Tibial nerve (tissue), 4 donors: ENCODE data around the gene NTSR1.

Source experiments
- CTCF ChIP-seq, 5 experiments: fragments of 200-600 bp in 3 of 5; fragments of 450-650 bp in 2 of 5; sonication (generic) in 3 of 5; IDR thresholded peaks; one replicate each; pipeline ENCODE4 v1.5.1; 2016 to 2019; ENCODE audit warnings: antibody characterized with exemption in 5 of 5, mild to moderate bottlenecking in 3 of 5, moderate library complexity in 2 of 5
- EP300 ChIP-seq, 2 donors: sonication (generic); formaldehyde crosslinking; IDR thresholded peaks; one replicate each; pipeline ENCODE4 v1.6.1; 2017; ENCODE audit warnings: antibody characterized with exemption in 2 of 2, mild to moderate bottlenecking in 1 of 2
- POLR2A ChIP-seq, 2 donors: fragments of 450-650 bp; IDR thresholded peaks; one replicate each; pipeline ENCODE4 v1.6.1; 2017; ENCODE audit warnings: antibody characterized with exemption in 2 of 2, mild to moderate bottlenecking in 2 of 2, moderate library complexity in 2 of 2

- TF ChIP-seq POLR2A (IDR thresholded peaks at IDR 0.05) (no peak), CTCF (IDR thresholded peaks at IDR 0.05) (no peak), EP300 (IDR thresholded peaks at IDR 0.05) (no peak)
Observed at GRCh38 chr20:62710886-62711702, 2.5 kb downstream of the NTSR1 start.
